ENCODE measurements around the gene TCEAL9.

The TCEAL9 gene

GRCh38 chrX:103360092-103360491, 3.8 kb downstream of the TCEAL9 start:
- TF ChIP-seq CTCF (IDR thresholded peaks at IDR 0.05; ENCODE audit: control insufficient read depth, extremely low read depth, insufficient read depth): no peak
- H3K4me3 ChIP-seq (ENCODE audit: low read depth, low read length): no peak overlapping the region
- no peak for DNase-seq (ENCODE audit: low read depth)

GRCh38 chrX:103360916-103361315, 4.6 kb downstream of the TCEAL9 start:
- no peak for TF ChIP-seq CTCF (IDR thresholded peaks at IDR 0.05; ENCODE audit: control insufficient read depth, extremely low read depth, insufficient read depth)
- no peak for DNase-seq (ENCODE audit: low read depth)
- no peak overlapping the region for H3K4me3 ChIP-seq (ENCODE audit: low read depth, low read length)

- TF ChIP-seq CTCF (IDR thresholded peaks at IDR 0.05; ENCODE audit: control insufficient read depth, extremely low read depth, insufficient read depth): no peak
- no peak for DNase-seq (ENCODE audit: low read depth)
- H3K4me3 ChIP-seq (ENCODE audit: low read depth, low read length): no peak overlapping the region
These were observed 5.5 kb downstream of the TCEAL9 start for GRCh38 chrX:103361798-103362197.

GRCh38 chrX:103362474-103362873, 6.2 kb downstream of the TCEAL9 start:
- DNase-seq (ENCODE audit: low read depth): no peak
- TF ChIP-seq CTCF (IDR thresholded peaks at IDR 0.05; ENCODE audit: control insufficient read depth, extremely low read depth, insufficient read depth): no peak
- no peak overlapping the region for H3K4me3 ChIP-seq (ENCODE audit: low read depth, low read length)

- DNase-seq (ENCODE audit: low read depth): no peak
- no peak for TF ChIP-seq CTCF (IDR thresholded peaks at IDR 0.05; ENCODE audit: control insufficient read depth, extremely low read depth, insufficient read depth)
- no peak overlapping the region for H3K4me3 ChIP-seq (ENCODE audit: low read depth, low read length)
These were observed 6.7 kb downstream of the TCEAL9 start for GRCh38 chrX:103363046-103363445.

- no peak for TF ChIP-seq CTCF (IDR thresholded peaks at IDR 0.05; ENCODE audit: control insufficient read depth, extremely low read depth, insufficient read depth)
- no peak overlapping the region for H3K4me3 ChIP-seq (ENCODE audit: low read depth, low read length)
- no peak for DNase-seq (ENCODE audit: low read depth)
These were observed 11.2 kb downstream of the TCEAL9 start for GRCh38 chrX:103367502-103367901.

- no peak overlapping the region for H3K4me3 ChIP-seq (ENCODE audit: low read depth, low read length)
- DNase-seq (ENCODE audit: low read depth): no peak
- no peak for TF ChIP-seq CTCF (IDR thresholded peaks at IDR 0.05; ENCODE audit: control insufficient read depth, extremely low read depth, insufficient read depth)
These were observed 13.2 kb downstream of the TCEAL9 start for GRCh38 chrX:103369479-103369878.
